Measurements from ENCODE around the gene KCNAB2. TPM values are rescaled to one million over a fixed set of nuclear protein-coding genes. Genes with fewer than 3 reads are reported as not detected.

The KCNAB2 gene
- total and polyA plus RNA-seq, 4 donors: 7.5 to 48.3 (median 41.1) TPM

GRCh38 chr1:6103111-6103853 is 57.6 kb downstream of the KCNAB2 start:
- Histone ChIP-seq H3K4me1 (ENCODE audit: control insufficient read depth, insufficient read depth, low read length) (peaks cover 10% of the 10 kb centered on the region), H3K27me3 (ENCODE audit: control insufficient read depth, insufficient read depth, low read length) (no peaks in the 10 kb centered on the region), H3K9me3 (ENCODE audit: control insufficient read depth, insufficient read depth, low read length) (no peaks in the 10 kb centered on the region), H3K36me3 (ENCODE audit: control insufficient read depth, insufficient read depth, low read length) (peaks cover 80% of the 10 kb centered on the region), H3K27ac (ENCODE audit: low read depth, low read length) (no peak overlapping the region), H3K4me3 (ENCODE audit: low read depth, low read length) (no peak overlapping the region)
- WGBS (ENCODE audit: insufficient coverage): 84% methylated on average over 22 of the region's 22 CpGs
- no peak for DNase-seq (ENCODE audit: low read depth in 4 of 6, low spot score in 6 of 6)

- 71% methylated on average over 11 of the region's 13 CpGs for WGBS (ENCODE audit: insufficient coverage)
- no peak overlapping the region for H3K4me3 ChIP-seq (ENCODE audit: low read depth, low read length)
- H3K27ac ChIP-seq (ENCODE audit: low read depth, low read length): no peak overlapping the region
- peaks cover 78% of the 10 kb centered on the region for H3K36me3 ChIP-seq (ENCODE audit: control insufficient read depth, insufficient read depth, low read length)
- peaks cover 10% of the 10 kb centered on the region for H3K4me1 ChIP-seq (ENCODE audit: control insufficient read depth, insufficient read depth, low read length)
- H3K27me3 ChIP-seq (ENCODE audit: control insufficient read depth, insufficient read depth, low read length): no peaks in the 10 kb centered on the region
- H3K9me3 ChIP-seq (ENCODE audit: control insufficient read depth, insufficient read depth, low read length): no peaks in the 10 kb centered on the region
- DNase-seq (ENCODE audit: low read depth in 4 of 6, low spot score in 6 of 6): no peak
Observed at GRCh38 chr1:6103854-6104530, 58.3 kb downstream of the KCNAB2 start.

- no peak for DNase-seq (ENCODE audit: low read depth in 4 of 6, low spot score in 6 of 6)
- Histone ChIP-seq H3K27ac (ENCODE audit: low read depth, low read length) (no peak overlapping the region), H3K36me3 (ENCODE audit: control insufficient read depth, insufficient read depth, low read length) (peaks cover 78% of the 10 kb centered on the region), H3K4me1 (ENCODE audit: control insufficient read depth, insufficient read depth, low read length) (peaks cover 10% of the 10 kb centered on the region), H3K4me3 (ENCODE audit: low read depth, low read length) (no peak overlapping the region), H3K27me3 (ENCODE audit: control insufficient read depth, insufficient read depth, low read length) (no peaks in the 10 kb centered on the region), H3K9me3 (ENCODE audit: control insufficient read depth, insufficient read depth, low read length) (no peaks in the 10 kb centered on the region)
- WGBS (ENCODE audit: insufficient coverage): 88% methylated on average over 6 of the region's 9 CpGs
Observed at GRCh38 chr1:6104631-6105030, 58.9 kb downstream of the KCNAB2 start.

GRCh38 chr1:6105218-6105679 is 59.6 kb downstream of the KCNAB2 start:
- Histone ChIP-seq H3K27me3 (ENCODE audit: control insufficient read depth, insufficient read depth, low read length) (no peaks in the 10 kb centered on the region), H3K4me1 (ENCODE audit: control insufficient read depth, insufficient read depth, low read length) (peaks cover 10% of the 10 kb centered on the region), H3K36me3 (ENCODE audit: control insufficient read depth, insufficient read depth, low read length) (peaks cover 78% of the 10 kb centered on the region), H3K27ac (ENCODE audit: low read depth, low read length) (no peak overlapping the region), H3K9me3 (ENCODE audit: control insufficient read depth, insufficient read depth, low read length) (no peaks in the 10 kb centered on the region), H3K4me3 (ENCODE audit: low read depth, low read length) (no peak overlapping the region)
- 91% methylated on average over 8 of the region's 12 CpGs for WGBS (ENCODE audit: insufficient coverage)
- no peak for DNase-seq (ENCODE audit: low read depth in 4 of 6, low spot score in 6 of 6)

GRCh38 chr1:6105763-6106162 is 60.1 kb downstream of the KCNAB2 start:
- peaks cover 78% of the 10 kb centered on the region for H3K36me3 ChIP-seq (ENCODE audit: control insufficient read depth, insufficient read depth, low read length)
- no peaks in the 10 kb centered on the region for H3K27me3 ChIP-seq (ENCODE audit: control insufficient read depth, insufficient read depth, low read length)
- H3K27ac ChIP-seq (ENCODE audit: low read depth, low read length): no peak overlapping the region
- H3K4me3 ChIP-seq (ENCODE audit: low read depth, low read length): no peak overlapping the region
- peaks cover 6% of the 10 kb centered on the region for H3K4me1 ChIP-seq (ENCODE audit: control insufficient read depth, insufficient read depth, low read length)
- WGBS (ENCODE audit: insufficient coverage): 72% methylated on average over 7 of the region's 7 CpGs
- DNase-seq (ENCODE audit: low read depth in 4 of 6, low spot score in 6 of 6): no peak
- H3K9me3 ChIP-seq (ENCODE audit: control insufficient read depth, insufficient read depth, low read length): no peaks in the 10 kb centered on the region

GRCh38 chr1:6106321-6106731 is 60.6 kb downstream of the KCNAB2 start:
- Histone ChIP-seq H3K36me3 (ENCODE audit: control insufficient read depth, insufficient read depth, low read length) (peaks cover 79% of the 10 kb centered on the region), H3K27me3 (ENCODE audit: control insufficient read depth, insufficient read depth, low read length) (no peaks in the 10 kb centered on the region), H3K27ac (ENCODE audit: low read depth, low read length) (no peak overlapping the region), H3K4me1 (ENCODE audit: control insufficient read depth, insufficient read depth, low read length) (peaks cover under 1% of the 10 kb centered on the region), H3K9me3 (ENCODE audit: control insufficient read depth, insufficient read depth, low read length) (no peaks in the 10 kb centered on the region), H3K4me3 (ENCODE audit: low read depth, low read length) (no peak overlapping the region)
- WGBS (ENCODE audit: insufficient coverage): 90% methylated on average over 27 of the region's 28 CpGs
- DNase-seq (ENCODE audit: low read depth in 4 of 6, low spot score in 6 of 6): no peak

- Histone ChIP-seq H3K27me3 (ENCODE audit: control insufficient read depth, insufficient read depth, low read length) (no peaks in the 10 kb centered on the region), H3K36me3 (ENCODE audit: control insufficient read depth, insufficient read depth, low read length) (peaks cover 82% of the 10 kb centered on the region), H3K4me3 (ENCODE audit: low read depth, low read length) (no peak overlapping the region), H3K27ac (ENCODE audit: low read depth, low read length) (no peak overlapping the region), H3K4me1 (ENCODE audit: control insufficient read depth, insufficient read depth, low read length) (peaks cover 4% of the 10 kb centered on the region), H3K9me3 (ENCODE audit: control insufficient read depth, insufficient read depth, low read length) (no peaks in the 10 kb centered on the region)
- 98% methylated on average over 6 of the region's 6 CpGs for WGBS (ENCODE audit: insufficient coverage)
- DNase-seq (ENCODE audit: low read depth in 4 of 6, low spot score in 6 of 6): no peak
Observed at GRCh38 chr1:6106977-6107376, 61.3 kb downstream of the KCNAB2 start.

- peaks cover 4% of the 10 kb centered on the region for H3K4me1 ChIP-seq (ENCODE audit: control insufficient read depth, insufficient read depth, low read length)
- 94% methylated on average over 8 of the region's 8 CpGs for WGBS (ENCODE audit: insufficient coverage)
- H3K9me3 ChIP-seq (ENCODE audit: control insufficient read depth, insufficient read depth, low read length): no peaks in the 10 kb centered on the region
- H3K27ac ChIP-seq (ENCODE audit: low read depth, low read length): no peak overlapping the region
- H3K27me3 ChIP-seq (ENCODE audit: control insufficient read depth, insufficient read depth, low read length): no peaks in the 10 kb centered on the region
- DNase-seq (ENCODE audit: low read depth in 4 of 6, low spot score in 6 of 6): no peak
- peaks cover 83% of the 10 kb centered on the region for H3K36me3 ChIP-seq (ENCODE audit: control insufficient read depth, insufficient read depth, low read length)
- no peak overlapping the region for H3K4me3 ChIP-seq (ENCODE audit: low read depth, low read length)
Observed at GRCh38 chr1:6107409-6108356, 62.0 kb downstream of the KCNAB2 start.

GRCh38 chr1:6108476-6108875 is 62.8 kb downstream of the KCNAB2 start:
- no peak for DNase-seq (ENCODE audit: low read depth in 4 of 6, low spot score in 6 of 6)
- WGBS (ENCODE audit: insufficient coverage): 61% methylated on average over 2 of the region's 2 CpGs
- no peak overlapping the region for H3K27ac ChIP-seq (ENCODE audit: low read depth, low read length)

More at GRCh38 chr1:6108476-6108875, 62.8 kb downstream of the KCNAB2 start:
- H3K9me3 ChIP-seq (ENCODE audit: control insufficient read depth, insufficient read depth, low read length): no peaks in the 10 kb centered on the region
- H3K4me3 ChIP-seq (ENCODE audit: low read depth, low read length): no peak overlapping the region
- peaks cover 4% of the 10 kb centered on the region for H3K4me1 ChIP-seq (ENCODE audit: control insufficient read depth, insufficient read depth, low read length)
- H3K27me3 ChIP-seq (ENCODE audit: control insufficient read depth, insufficient read depth, low read length): no peaks in the 10 kb centered on the region
- H3K36me3 ChIP-seq (ENCODE audit: control insufficient read depth, insufficient read depth, low read length): peaks cover 81% of the 10 kb centered on the region
